NCI-H146 treated with DMSO at 0.1 percent for 48 hours (cell line): ENCODE results near the gene NTRK2.

ENCODE experiments used
- DNase-seq: peaks from one replicate; lab custom pipeline; 2025; ENCODE audit not compliant: unreplicated experiment; lab: John Stamatoyannopoulos, UW

Gene NTRK2

DNA sequence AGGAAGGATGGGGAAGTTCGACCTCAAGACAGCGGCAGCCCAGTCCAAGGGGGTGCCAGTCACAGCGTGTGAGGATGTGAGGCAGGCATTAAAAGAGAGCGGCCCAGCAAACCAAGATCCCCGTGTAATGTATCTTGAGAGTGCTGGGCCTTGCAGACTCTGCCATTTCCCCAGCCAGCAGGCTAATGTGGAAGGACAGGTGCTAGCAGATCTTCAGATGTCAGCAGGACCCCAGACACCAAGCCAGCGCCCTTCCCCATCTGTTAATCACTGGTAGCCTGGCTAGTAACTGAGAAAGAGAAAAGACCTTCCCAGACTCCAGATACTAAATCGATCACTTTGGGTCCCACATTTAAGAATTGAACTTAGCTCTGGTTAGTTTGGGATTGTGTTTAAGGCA is 62.2 kb downstream of the NTRK2 start:
- no peak for DNase-seq

DNA sequence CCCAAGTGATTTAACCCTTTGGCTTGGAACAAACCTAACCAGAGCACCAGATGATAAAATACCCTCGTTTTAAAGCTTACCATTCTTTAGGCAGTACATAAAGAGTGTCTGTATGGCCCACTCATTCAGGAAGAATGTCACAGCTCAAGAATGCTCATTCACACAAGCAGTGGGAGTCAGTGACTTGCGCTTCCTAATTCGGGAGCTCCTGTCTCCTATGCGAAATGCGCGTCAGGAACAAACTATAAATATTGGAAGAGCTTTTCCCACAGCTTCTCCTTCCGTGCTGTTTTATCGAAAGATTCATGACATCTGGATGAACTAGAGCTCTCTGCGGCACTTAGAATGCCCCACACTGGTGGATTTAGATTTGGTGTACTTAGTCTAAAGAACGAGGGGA is 66.6 kb downstream of the NTRK2 start:
- DNase-seq, result no peak

DNA sequence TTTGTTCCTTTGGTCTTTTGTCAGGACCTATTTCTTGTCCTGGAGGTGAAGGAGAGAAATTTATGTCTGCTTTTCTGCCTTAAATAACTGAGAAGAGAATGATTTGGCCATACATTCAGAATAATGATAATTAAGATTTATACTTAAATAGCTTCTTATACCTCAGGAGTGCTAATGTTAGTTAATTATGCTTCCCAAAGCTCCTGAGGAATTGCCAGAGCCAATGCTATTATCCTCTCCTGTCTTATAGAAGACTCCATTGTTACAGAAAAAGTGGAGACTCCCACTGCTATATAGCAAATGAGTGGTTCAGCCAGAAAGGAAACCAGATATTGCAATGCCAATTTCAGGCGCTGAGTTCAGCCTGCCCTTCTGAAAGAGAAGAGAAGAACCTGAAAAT is 67.0 kb downstream of the NTRK2 start:
- no peak for DNase-seq

DNA sequence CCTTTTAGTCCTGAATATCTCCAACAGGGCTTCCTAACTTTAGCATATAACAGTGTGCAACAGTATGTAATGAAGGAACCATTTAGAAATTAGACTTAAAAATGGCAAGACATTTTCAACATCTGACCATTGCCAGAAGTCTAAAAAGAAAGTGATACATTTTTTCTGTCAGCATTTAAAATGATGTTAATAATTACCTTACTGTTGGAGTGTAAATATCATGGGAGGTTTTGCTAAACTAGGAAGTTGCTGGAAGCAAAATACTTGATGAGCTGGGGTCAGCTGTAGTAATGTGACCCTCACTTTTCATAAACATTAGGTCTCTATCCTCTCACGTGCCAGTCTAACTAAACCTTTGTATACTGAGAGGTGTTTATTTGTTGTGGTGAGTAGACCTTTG is 68.8 kb downstream of the NTRK2 start:
- DNase-seq, result no peak

DNA sequence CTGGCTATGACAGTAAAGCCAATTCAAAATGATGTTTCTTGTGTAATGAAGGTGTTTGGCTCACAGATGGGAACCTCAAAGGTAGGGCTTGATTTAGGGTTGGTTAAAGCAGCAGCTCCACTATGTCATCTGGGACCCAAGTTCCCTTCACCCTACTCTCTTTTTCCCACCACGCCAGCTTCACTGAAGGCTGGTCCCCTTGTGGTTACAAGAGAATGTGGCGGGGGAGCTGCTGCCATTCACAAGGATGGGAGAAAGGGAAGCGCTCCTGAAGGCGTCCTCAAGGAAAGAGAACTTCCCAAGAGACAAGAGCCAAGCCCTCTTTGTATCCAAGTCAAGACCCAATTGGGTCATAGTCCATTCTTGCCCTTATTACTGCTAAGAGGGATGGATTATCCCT is 72.7 kb downstream of the NTRK2 start:
- no peak for DNase-seq

DNA sequence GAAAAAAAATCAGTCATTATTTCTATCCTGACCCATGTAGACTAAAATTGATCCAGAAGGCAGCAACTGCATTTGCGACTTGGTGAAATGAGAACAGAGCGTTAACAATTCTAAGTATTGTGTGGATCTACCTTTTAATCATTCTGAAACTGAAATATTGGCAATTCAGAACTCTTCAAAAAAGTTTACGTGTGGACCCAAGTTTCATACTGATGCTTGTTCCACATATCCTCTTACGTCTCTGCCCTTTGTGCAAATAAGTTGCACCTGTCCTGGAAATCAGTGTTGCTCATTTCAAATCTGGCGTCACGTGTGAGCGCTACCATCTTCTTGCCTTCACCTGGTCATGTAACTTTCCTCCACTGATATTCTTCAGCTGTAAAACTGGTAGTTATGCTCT is 74.7 kb downstream of the NTRK2 start:
- DNase-seq, result no peak

DNA sequence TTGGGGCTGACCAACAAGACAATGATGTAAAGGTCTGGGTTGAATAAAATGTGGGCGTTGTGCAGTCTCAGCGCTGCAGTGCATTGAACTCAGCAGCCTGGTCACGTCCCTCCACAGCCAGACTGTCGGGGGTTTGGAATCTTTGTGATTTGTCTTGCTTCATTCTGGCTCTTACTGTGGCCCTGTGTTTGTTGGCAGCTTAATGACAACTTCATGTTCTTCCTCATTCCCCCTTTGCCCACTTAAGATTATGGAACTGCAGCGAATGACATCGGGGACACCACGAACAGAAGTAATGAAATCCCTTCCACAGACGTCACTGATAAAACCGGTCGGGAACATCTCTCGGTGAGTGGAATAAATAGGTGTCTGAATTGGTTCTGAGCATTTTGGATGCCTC is 75.2 kb downstream of the NTRK2 start:
- no peak for DNase-seq

DNA sequence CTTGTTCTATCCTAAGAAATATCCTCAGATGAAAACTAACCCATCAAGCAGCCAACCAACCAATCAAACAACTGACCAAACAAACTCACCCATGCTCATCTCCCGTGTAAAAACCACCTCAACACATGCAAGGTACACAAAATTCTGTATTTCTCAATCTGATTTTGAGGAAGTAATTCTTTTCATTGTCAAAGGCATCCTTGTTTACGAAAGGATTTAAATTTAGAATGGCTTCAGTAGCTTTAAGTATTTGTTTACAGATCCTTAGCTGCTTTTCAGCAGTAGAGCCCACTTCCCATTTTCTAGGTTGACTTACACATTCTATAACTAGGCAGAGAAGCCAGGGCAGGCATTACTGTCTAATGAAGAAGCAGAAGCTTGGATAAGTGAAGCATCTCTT is 78.6 kb downstream of the NTRK2 start:
- no peak for DNase-seq

DNA sequence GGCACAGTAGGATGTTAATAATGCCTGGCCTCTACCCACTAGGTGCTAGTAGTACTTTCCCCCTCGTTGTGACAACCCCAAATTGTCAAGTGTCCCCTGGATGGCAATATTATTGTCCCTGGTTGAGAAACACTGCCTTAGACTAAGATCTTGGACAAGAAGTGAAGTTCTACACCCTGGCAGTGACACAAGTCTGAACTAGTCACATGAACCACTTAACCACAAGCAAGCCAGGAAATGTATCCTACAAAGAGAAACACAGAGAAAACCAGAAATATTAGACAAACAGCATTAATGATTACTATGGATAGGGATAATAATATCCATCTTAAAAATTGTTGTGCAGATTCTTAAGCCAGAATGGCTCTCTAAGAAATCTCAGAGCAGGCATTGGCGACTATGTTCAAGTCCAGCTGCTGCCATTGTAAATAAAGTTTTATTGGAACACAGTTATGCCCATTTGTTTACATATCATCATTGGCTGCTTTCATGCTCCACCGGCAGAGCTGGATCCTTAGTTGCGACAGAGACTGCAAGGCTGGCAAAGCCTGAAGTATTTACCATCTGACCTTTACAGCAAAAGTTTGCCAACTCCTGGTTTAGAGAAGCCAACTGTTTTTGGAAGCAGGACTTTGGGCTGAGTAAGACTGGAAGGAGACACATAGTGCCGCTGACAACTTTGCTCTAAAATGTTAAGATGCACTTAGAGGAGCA is 80.8 kb downstream of the NTRK2 start:
- no peak for DNase-seq

DNA sequence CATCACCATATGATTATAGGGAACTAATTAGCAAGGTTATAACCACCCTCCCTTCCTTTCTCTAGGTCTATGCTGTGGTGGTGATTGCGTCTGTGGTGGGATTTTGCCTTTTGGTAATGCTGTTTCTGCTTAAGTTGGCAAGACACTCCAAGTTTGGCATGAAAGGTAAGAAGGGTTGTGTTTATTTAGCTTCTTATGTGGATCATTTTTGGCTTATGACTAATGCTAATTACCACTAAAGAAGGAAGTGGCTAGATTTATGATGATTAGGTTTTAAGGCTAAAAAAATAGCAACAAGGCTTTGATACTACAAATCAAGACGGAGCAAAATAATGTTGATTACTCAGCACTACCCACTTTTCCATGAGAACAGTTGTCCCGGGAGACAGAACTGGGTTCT is 82.4 kb downstream of the NTRK2 start:
- no peak for DNase-seq

DNA sequence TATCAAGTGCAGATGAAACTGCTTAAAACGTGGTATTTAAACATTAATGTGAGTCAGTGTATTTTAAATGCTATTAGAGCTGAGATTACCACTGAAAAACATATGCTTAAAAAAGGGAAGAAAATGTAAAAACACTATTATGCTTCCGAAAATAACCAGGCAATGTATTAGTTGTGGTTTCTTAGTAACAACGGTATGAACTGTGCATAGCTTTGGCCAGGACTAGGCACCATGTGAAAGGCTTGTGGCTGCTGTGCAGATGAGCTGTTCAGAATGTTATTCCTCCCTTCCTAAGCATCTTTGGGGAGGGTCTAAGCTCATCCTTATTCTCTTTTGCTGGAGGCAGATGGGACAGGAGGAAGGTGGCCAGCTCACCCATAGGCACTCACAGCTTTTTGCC is 84.9 kb downstream of the NTRK2 start:
- no peak for DNase-seq

DNA sequence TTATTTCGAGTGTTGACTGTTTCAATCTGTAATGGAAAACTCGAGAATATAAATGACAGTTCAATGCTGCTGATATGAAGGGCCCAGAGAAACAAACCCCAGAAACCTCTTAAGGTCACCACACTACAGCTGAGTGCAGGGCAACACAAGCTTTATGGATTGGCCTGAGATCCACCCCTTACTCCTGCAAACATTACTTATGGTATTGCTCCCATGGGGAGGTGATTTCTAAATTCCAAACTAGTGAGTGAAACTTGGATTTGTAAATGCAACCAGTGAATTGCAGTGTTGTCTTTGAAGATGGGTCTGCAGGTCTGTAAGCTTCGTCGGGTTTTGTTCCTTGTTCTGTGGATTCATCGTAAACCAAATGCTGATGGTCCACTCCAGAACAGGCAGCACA is 85.4 kb downstream of the NTRK2 start:
- DNase-seq, result no peak

DNA sequence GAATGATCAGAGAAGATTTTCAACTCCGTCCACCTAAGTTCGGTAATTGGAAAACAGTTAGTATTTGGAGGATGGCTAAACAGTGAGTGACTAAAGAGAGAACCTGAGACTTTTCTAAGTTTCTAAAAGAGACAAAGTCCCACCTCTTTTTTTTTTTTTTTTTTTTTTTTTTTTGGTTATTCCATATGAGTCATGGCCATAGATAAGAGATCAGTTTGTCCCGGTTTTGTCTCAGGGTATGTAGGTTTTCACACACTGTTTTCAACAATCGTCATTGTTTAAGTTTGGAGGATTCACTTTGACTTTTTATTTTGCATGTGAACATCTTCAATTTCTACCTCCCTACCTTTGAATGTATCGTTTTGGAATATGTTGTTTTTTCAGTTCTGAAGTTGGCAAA is 85.9 kb downstream of the NTRK2 start:
- DNase-seq, result no peak

DNA sequence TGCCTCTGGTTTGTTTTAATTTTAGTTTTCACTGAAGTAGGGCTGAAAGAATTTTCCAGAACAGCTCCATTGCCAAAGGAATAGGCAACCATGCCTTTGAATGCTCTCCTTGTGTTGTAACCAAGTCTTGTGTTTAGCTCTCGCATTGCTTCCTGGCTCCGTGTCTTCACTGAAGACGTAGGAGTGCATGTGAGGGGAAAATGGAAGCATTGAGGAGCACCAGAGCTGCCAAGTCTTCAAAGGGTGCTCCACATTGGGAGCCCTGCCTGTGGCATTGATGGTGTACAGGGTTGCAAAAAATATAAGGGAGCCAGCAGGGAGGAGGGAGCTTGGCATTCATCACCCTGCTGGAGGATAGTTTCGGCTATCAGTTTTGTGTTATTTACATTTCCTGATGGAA is 86.6 kb downstream of the NTRK2 start:
- no peak for DNase-seq

DNA sequence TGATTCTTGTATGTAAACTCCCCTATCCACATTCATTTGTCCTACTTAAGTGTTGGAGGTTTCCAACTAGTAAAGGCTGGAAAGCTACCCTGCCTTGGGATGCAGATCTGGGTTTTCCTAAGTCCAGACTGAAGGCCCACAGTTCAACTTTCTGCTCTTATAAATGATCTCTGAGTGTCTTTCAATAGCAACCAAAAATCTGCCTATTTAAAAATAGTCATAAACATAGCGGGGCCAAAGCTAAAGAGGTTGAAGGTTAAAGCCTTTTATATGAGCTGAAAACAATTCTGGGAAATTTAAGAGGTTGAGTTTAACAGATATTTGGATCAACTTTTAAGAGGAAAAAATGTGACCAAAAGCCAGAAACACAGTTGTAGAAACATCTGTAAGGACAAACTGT is 87.2 kb downstream of the NTRK2 start:
- DNase-seq, result no peak

DNA sequence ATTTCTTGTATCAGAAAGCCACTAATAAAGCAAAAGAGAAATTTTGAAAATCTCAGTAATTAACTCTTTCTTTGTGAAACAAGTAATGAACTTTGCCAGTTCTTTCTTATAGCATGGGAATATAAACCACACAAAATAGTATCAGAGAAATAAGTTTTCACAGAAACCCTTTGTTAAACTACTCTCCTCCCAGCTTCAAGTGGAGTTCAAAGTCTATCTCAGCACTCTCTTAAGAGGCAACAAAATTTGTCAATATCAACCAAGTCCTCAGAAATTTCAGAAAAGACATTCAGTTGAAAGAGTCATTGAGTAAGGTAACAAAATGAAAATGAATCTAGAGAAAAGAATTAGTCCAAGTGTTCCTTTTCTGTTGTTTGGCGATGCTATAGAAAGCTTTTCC is 89.3 kb downstream of the NTRK2 start:
- no peak for DNase-seq

DNA sequence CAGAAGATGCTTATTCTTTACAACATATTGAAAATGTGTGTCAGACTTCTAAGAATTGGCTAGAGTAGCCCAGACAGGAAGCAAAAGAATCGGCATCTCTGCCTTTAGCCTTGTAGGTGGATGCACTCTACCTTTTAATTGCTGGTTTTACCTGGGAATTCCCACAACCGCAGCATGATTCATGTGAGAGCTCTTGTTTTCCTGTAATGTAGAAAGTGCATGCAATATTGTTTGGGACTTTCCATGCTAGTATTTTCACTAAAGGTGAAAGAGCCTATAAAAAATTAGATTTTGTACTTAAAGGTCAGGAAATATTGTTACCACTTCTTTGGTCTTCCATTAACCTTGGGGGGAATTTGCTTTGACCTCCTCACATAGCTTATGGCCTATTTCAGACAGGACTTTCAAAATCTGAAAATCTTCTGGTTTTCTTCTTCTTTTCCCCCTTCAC is 89.8 kb downstream of the NTRK2 start:
- DNase-seq, result no peak

DNA sequence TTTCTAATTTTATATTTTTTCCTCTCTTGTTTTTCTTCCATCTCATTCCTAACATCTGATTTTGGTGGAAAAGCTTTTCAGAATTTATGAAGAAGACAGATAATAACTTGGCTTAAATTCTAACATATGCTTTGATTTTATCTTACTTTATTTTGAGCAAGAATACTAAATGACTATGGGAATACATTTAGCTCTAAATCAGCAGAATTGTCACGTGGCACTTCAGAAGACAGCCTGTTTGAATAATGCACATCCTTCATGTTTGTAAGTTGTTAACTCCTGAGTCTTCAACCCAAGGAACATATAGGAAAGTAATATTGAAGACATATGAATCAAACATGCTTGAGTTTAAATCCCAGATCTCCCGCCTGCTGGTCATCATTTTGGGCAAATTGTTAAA is 90.3 kb downstream of the NTRK2 start:
- no peak for DNase-seq

DNA sequence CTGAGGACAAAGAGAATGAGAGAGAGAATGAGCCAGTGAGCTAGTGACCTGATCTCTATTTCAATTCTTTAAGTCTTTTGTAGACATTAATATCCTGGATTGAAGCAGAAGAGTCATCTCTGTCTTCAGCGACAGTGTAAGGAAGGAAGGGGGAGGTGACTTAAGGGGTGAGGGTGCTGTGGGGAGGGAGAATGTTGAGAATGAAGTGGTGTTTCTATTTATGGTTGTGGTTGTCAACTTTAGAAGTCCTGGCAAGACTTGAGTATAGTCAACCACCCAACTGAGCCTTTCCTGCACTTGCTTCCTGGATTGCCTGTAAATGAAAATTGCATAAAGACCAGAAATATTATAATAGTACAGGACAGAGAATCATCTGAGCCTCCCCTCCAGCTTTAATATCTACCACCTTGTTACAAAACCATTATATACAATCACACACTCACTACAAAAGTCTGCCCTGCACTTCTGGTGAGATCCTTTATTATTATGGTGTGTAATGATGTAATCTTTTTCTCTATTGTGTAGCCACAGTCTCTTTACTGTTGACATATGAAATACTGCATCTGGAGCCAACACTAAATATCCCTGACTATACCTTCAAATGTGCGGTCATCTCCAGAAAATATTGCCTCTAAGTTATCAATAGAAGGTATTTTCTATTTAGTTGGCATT is 91.7 kb downstream of the NTRK2 start:
- no peak for DNase-seq

DNA sequence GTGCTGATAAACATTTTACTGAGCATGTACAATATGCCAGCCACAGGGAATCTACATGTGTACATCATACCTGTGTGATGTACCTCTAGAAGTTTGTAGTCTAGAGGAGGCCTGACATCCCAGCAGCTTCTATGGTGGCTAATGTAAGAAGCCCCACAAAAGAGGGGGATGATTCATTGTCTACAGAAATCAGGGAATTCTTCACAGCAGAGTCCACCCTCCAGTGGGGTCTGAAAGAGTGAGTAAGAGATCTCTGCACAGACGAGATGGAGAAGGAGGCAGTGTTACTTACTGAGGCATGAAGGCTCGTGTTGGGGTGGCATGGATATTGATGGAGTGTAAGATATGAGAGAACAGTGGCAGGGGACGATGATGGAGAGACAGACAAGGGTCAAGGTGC is 103.0 kb downstream of the NTRK2 start:
- DNase-seq, result no peak

DNA sequence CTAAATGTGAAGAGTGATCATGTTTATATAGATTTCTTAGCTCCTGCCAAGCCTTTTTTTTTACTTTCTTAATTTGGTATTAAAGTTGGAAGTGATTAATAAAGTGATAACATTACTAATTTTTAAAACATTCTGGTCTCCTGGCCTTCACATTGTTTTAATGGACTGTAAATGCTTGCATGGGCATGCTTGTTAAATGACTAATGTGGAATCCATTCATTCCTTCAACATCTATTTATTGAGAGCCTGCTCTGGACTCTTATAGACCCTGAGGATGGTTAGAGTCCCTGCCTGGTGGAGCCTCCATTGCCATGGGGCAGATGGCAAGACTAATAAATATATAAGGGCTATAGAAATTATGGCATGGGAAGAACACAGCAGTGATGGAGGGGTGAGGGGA is 103.5 kb downstream of the NTRK2 start:
- no peak for DNase-seq

DNA sequence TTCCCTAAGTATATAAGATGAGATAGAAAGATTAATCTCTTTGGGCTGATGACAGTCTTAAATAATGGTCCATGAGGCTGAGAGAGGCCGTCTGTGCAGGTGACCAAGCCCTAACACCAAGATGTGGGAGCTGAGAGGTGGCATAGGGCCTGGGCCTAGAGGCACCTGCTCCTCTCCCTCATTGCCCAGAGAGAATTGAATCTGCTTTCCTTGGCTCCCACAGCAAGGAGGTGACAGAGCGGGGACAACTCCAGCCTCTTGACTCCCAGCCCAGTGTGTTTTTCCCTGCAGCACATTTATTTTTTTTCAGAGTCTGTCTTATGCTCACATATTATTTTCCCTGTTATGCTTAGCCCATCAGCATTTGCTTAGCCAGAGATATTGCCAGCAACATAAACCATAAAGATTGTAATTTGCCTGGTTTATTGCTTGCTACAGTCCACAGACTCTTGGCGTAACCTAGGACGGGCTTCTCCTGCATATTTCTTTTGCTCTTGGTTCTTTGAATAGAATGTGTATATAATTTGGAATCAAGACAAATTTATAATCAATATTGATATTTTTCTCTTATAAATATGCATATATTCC is 105.6 kb downstream of the NTRK2 start:
- no peak for DNase-seq

DNA sequence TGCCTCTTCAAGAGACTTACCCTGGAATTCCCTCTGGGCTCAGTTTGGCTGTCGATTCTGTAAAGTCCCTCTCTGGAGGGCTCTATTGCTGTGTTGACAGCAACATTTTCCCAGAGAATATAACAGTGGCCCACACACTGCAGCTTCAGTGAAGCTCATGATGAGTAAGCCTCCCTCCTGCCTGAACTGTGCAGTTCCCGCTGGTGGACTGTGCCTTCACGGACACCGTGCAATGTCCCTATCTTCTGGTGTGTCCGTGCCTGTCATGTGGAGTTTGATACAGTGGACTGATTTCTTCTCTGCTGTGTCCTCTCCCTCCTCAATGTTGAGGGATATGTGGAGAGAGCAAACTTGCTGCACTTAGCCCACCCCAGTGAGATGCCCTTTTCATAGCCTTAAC is 109.0 kb downstream of the NTRK2 start:
- no peak for DNase-seq
